GM21737 (cell line): ENCODE results near the gene ELK3.

ENCODE experiments used
- ATAC-seq: cut with Tn5 transposase; IDR thresholded peaks from one replicate; pipeline ENCODE4 v1.9.1; 2021; ENCODE audit warnings: mild to moderate bottlenecking, moderate library complexity; ENCODE audit not compliant: unreplicated experiment

ELK3 gene

GRCh38 chr12:96186607-96187301 is 7.4 kb upstream of the ELK3 start:
- no peak for ATAC-seq

- no peak for ATAC-seq
Observed at GRCh38 chr12:96187956-96188355, 6.2 kb upstream of the ELK3 start.

GRCh38 chr12:96189781-96190180 is 4.4 kb upstream of the ELK3 start:
- ATAC-seq: no peak

- no peak for ATAC-seq
Observed at GRCh38 chr12:96190413-96191108, 3.6 kb upstream of the ELK3 start.

GRCh38 chr12:96192926-96193573 is 1.1 kb upstream of the ELK3 start:
- ATAC-seq: no peak

- peak; percentile 2 for ATAC-seq
Observed at GRCh38 chr12:96194576-96194889, 358 bp downstream of the ELK3 start.

GRCh38 chr12:96194971-96195844 is 1.0 kb downstream of the ELK3 start:
- peak; percentile 75 for ATAC-seq

GRCh38 chr12:96195845-96196451 is 1.8 kb downstream of the ELK3 start:
- ATAC-seq: no peak

- no peak for ATAC-seq
Observed at GRCh38 chr12:96196781-96197180, 2.6 kb downstream of the ELK3 start.

- no peak for ATAC-seq
Observed at GRCh38 chr12:96197503-96198272, 3.5 kb downstream of the ELK3 start.

GRCh38 chr12:96198965-96199364 is 4.8 kb downstream of the ELK3 start:
- ATAC-seq: no peak

GRCh38 chr12:96199464-96199863 is 5.3 kb downstream of the ELK3 start:
- no peak for ATAC-seq

- no peak for ATAC-seq
Observed at GRCh38 chr12:96201272-96202227, 7.4 kb downstream of the ELK3 start.

- no peak for ATAC-seq
Observed at GRCh38 chr12:96204381-96204780, 10.2 kb downstream of the ELK3 start.

GRCh38 chr12:96205908-96206307 is 11.7 kb downstream of the ELK3 start:
- ATAC-seq: no peak

GRCh38 chr12:96206936-96207662 is 12.9 kb downstream of the ELK3 start:
- ATAC-seq: no peak

GRCh38 chr12:96208346-96208745 is 14.2 kb downstream of the ELK3 start:
- ATAC-seq: no peak

GRCh38 chr12:96208801-96209549 is 14.8 kb downstream of the ELK3 start:
- no peak for ATAC-seq
